ENCODE results near the gene FOXK2. TPM values are rescaled to one million over a fixed set of nuclear protein-coding genes. Genes with fewer than 3 reads are reported as not detected.
"Not testable (repeated sequence)": the region's sequence is repeated elsewhere in the genome, so short reads cannot be mapped to it uniquely, and the experiment has no call there.

FOXK2 gene
- total and polyA plus RNA-seq, 2 donors (not counting 1 experiment from before 2014, with no cell fraction given) = 19.7 to 62.7 TPM

- H3K27ac Mint-ChIP-seq = no peak overlapping the region
- H3K4me1 Mint-ChIP-seq = no peaks in the 10 kb centered on the region
- ChIA-PET POLR2A (no interaction called here), CTCF (no interaction called here)
- Histone ChIP-seq H3K36me3 (replicated peaks in 1 of 2; ENCODE audit: control extremely low read depth in 1 of 2, control insufficient read depth in 1 of 2, extremely low read depth in 1 of 2, insufficient read depth in 2 of 2, low read length in 1 of 2) (peaks cover 0 to 40% of the 10 kb centered on the region in 2 experiments), H2AFZ (ENCODE audit: insufficient read depth, low read depth, low read length, poor library complexity, severe bottlenecking) (no peak overlapping the region), H3K27me3 (replicated peaks in 1 of 4; ENCODE audit: control extremely low read depth in 1 of 4, control insufficient read depth in 3 of 4, insufficient read depth in 4 of 4, low read length in 3 of 4) (no peaks in the 10 kb centered on the region), H3K27ac (ENCODE audit: low read length in 2 of 2) (no peak overlapping the region), H4K20me1 (ENCODE audit: control insufficient read depth, insufficient read depth, low read length, poor library complexity, severe bottlenecking) (no peaks in the 10 kb centered on the region), H3K4me3 (ENCODE audit: control extremely low read depth in 1 of 5, extremely low read depth in 1 of 5, insufficient read depth in 1 of 5, low read depth in 2 of 5, low read length in 4 of 5) (no peak overlapping the region), H3K9ac (ENCODE audit: low read length) (no peak overlapping the region), H3K4me2 (replicated peaks; ENCODE audit: low read depth, low read length, poor library complexity, severe bottlenecking) (no peak overlapping the region), H3K79me2 (ENCODE audit: control insufficient read depth, insufficient read depth, low read length) (peaks cover 9% of the 10 kb centered on the region), H3K9me3 (ENCODE audit: control extremely low read depth in 1 of 3, control insufficient read depth in 2 of 3, insufficient read depth in 1 of 3, low read length in 2 of 3) (no peaks in the 10 kb centered on the region), H3K4me1 (ENCODE audit: control insufficient read depth in 2 of 2, insufficient read depth in 2 of 2, low read length in 2 of 2) (no peaks in the 10 kb centered on the region)
- H3K27me3 Mint-ChIP-seq = no peaks in the 10 kb centered on the region
- no peak overlapping the region for H3K4me3 Mint-ChIP-seq
- DNase-seq (no peak), ATAC-seq (ENCODE audit: low read depth) (no peak)
- intact Hi-C loops (cut with micrococcal nuclease) = no loop called here
- no peaks in the 10 kb centered on the region for H3K9me3 Mint-ChIP-seq (ENCODE audit: insufficient read depth)
- WGBS (ENCODE audit: insufficient coverage) = 96% methylated on average over 15 of the region's 18 CpGs
- TF ChIP-seq CTCF (IDR thresholded peaks at IDR 0.05) = no peak
- no peak for TF ChIP-seq EZH2 (IDR thresholded peaks at IDR 0.05; ENCODE audit: borderline replicate concordance, insufficient read depth, low read depth, low read length, poor library complexity, severe bottlenecking)
Observed at GRCh38 chr17:82577300-82577699, 57.8 kb downstream of the FOXK2 start.

- H3K27me3 Mint-ChIP-seq; H3K9me3 ChIP-seq (ENCODE audit: control extremely low read depth in 1 of 3, control insufficient read depth in 2 of 3, insufficient read depth in 1 of 3, low read length in 2 of 3); H2AFZ ChIP-seq (ENCODE audit: insufficient read depth, low read depth, low read length, poor library complexity, severe bottlenecking); H3K27ac ChIP-seq (ENCODE audit: low read length in 2 of 2); intact Hi-C loops (cut with micrococcal nuclease); ATAC-seq (ENCODE audit: low read depth); H3K4me1 Mint-ChIP-seq; H3K27me3 ChIP-seq (replicated peaks in 1 of 4; ENCODE audit: control extremely low read depth in 1 of 4, control insufficient read depth in 3 of 4, insufficient read depth in 4 of 4, low read length in 3 of 4); H4K20me1 ChIP-seq (ENCODE audit: control insufficient read depth, insufficient read depth, low read length, poor library complexity, severe bottlenecking); H3K4me3 ChIP-seq (ENCODE audit: control extremely low read depth in 1 of 5, extremely low read depth in 1 of 5, insufficient read depth in 1 of 5, low read depth in 2 of 5, low read length in 4 of 5); H3K9ac ChIP-seq (ENCODE audit: low read length); H3K4me3 Mint-ChIP-seq; H3K79me2 ChIP-seq (ENCODE audit: control insufficient read depth, insufficient read depth, low read length); CTCF ChIA-PET; H3K4me2 ChIP-seq (replicated peaks; ENCODE audit: low read depth, low read length, poor library complexity, severe bottlenecking); H3K4me1 ChIP-seq (ENCODE audit: control insufficient read depth in 2 of 2, insufficient read depth in 2 of 2, low read length in 2 of 2); H3K9me3 Mint-ChIP-seq (ENCODE audit: insufficient read depth); H3K27ac Mint-ChIP-seq; DNase-seq: not testable (repeated sequence)
- POLR2A ChIA-PET = interaction anchor here (0.7 kb wide), 1 partner anchor 513 kb away, joined by 3 read pairs; no protein-coding TSS in a partner anchor
- 97% methylated on average over 3 of the region's 4 CpGs for WGBS (ENCODE audit: insufficient coverage)
- peaks cover 0 to 30% of the 10 kb centered on the region in 2 experiments for H3K36me3 ChIP-seq (replicated peaks in 1 of 2; ENCODE audit: control extremely low read depth in 1 of 2, control insufficient read depth in 1 of 2, extremely low read depth in 1 of 2, insufficient read depth in 2 of 2, low read length in 1 of 2)
Observed at GRCh38 chr17:82579969-82580368, 60.4 kb downstream of the FOXK2 start.

Measured in B cell (primary cell).